ENCODE results near the gene ATXN10. TPM values are rescaled to one million over a fixed set of nuclear protein-coding genes. Genes with fewer than 3 reads are reported as not detected.
"Not testable (repeated sequence)": the region's sequence is repeated elsewhere in the genome, so short reads cannot be mapped to it uniquely, and the experiment has no call there.

ATXN10 gene
- polyA plus RNA-seq, 2 donors: 23.1 to 82.7 TPM

- WGBS, 2 donors: 84 to 90% methylated on average over 6 of the region's 6 CpGs
- H3K9me3 ChIP-seq (ENCODE audit: control insufficient read depth in 2 of 2, insufficient read depth in 1 of 2, low read depth in 1 of 2, low read length in 1 of 2): no peaks in the 10 kb centered on the region
- H3K27me3 ChIP-seq (ENCODE audit: control insufficient read depth in 1 of 2, insufficient read depth in 2 of 2, low read length in 2 of 2): no peaks in the 10 kb centered on the region
- H3K36me3 ChIP-seq (ENCODE audit: control insufficient read depth in 2 of 2, insufficient read depth in 2 of 2, low read length in 1 of 2): peaks cover 0 to 3% of the 10 kb centered on the region in 2 donors
- peaks cover 5 to 7% of the 10 kb centered on the region in 2 donors for H3K4me1 ChIP-seq (ENCODE audit: control insufficient read depth in 2 of 2, insufficient read depth in 2 of 2, low read length in 1 of 2)
- H3K4me3 ChIP-seq (ENCODE audit: low read depth in 1 of 2, low read length in 2 of 2): no peak overlapping the region
- H3K27ac ChIP-seq (ENCODE audit: low read depth in 2 of 2, low read length in 1 of 2): no peak overlapping the region
Observed at GRCh38 chr22:45783690-45784089, 112.1 kb downstream of the ATXN10 start.

GRCh38 chr22:45784357-45785277 lies 113.0 kb downstream of the ATXN10 start:
- WGBS, 2 donors: 60 to 62% methylated on average over 12 of the region's 12 CpGs
- Histone ChIP-seq H3K36me3 (ENCODE audit: control insufficient read depth in 2 of 2, insufficient read depth in 2 of 2, low read length in 1 of 2) (peaks cover 0 to 3% of the 10 kb centered on the region in 2 donors), H3K27ac (ENCODE audit: low read depth in 2 of 2, low read length in 1 of 2) (peak overlapping the region; percentile 56 to 80), H3K4me3 (ENCODE audit: low read depth in 1 of 2, low read length in 2 of 2) (no peak overlapping the region), H3K4me1 (ENCODE audit: control insufficient read depth in 2 of 2, insufficient read depth in 2 of 2, low read length in 1 of 2) (peaks cover 5 to 7% of the 10 kb centered on the region in 2 donors), H3K9me3 (ENCODE audit: control insufficient read depth in 2 of 2, insufficient read depth in 1 of 2, low read depth in 1 of 2, low read length in 1 of 2) (no peaks in the 10 kb centered on the region), H3K27me3 (ENCODE audit: control insufficient read depth in 1 of 2, insufficient read depth in 2 of 2, low read length in 2 of 2) (no peaks in the 10 kb centered on the region)

DNA sequence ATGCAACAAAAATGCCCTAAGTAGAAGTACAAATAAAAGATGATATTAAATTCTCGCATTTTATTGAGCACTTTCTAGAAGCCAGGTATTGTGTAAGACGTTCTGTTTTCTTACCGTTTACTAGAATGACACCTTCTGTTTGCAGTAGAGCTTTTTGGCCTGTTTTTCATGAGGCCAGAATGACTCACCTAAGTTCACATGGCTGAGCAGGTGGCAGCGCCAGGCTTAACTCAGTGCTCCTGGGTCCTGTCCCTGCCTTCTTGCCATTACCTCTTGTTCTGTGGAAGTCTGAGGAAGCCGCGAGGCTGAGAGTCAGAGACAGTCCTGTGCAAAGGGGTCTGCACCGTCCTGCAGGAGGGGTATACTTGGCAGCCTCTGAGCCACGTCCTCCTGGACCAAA lies 113.8 kb downstream of the ATXN10 start:
- Histone ChIP-seq H3K36me3 (ENCODE audit: control insufficient read depth in 2 of 2, insufficient read depth in 2 of 2, low read length in 1 of 2) (peaks cover 0 to 3% of the 10 kb centered on the region in 2 donors), H3K27me3 (ENCODE audit: control insufficient read depth in 1 of 2, insufficient read depth in 2 of 2, low read length in 2 of 2) (no peaks in the 10 kb centered on the region), H3K4me1 (ENCODE audit: control insufficient read depth in 2 of 2, insufficient read depth in 2 of 2, low read length in 1 of 2) (peaks cover 5 to 7% of the 10 kb centered on the region in 2 donors), H3K4me3 (ENCODE audit: low read depth in 1 of 2, low read length in 2 of 2) (no peak overlapping the region), H3K27ac (ENCODE audit: low read depth in 2 of 2, low read length in 1 of 2) (peak overlapping the region in 1 of 2 donors; percentile 65), H3K9me3 (ENCODE audit: control insufficient read depth in 2 of 2, insufficient read depth in 1 of 2, low read depth in 1 of 2, low read length in 1 of 2) (no peaks in the 10 kb centered on the region)
- 52 to 61% methylated on average over 8 of the region's 8 CpGs for WGBS, 2 donors

DNA sequence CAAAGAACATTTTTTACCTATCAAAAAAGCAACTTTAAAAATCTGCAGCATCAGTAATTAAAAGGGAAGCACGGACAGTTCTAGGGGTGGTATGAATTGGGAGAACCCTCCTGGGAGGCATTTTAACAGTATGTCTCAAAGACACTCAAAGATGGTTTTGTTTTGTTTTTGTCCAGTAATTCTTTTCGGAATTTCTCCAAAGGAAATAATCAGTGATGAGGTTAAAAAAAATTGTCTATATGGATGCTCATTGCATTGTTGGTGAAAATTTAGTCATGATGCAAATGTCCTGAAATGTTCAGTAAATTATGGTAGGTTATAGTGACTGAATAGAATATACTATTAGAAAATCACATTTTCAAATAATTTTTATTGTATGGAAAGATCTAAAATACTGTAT lies 115.1 kb downstream of the ATXN10 start:
- no peaks in the 10 kb centered on the region for H3K9me3 ChIP-seq (ENCODE audit: control insufficient read depth in 2 of 2, insufficient read depth in 1 of 2, low read depth in 1 of 2, low read length in 1 of 2)
- no peaks in the 10 kb centered on the region for H3K27me3 ChIP-seq (ENCODE audit: control insufficient read depth in 1 of 2, insufficient read depth in 2 of 2, low read length in 2 of 2)
- 67 to 73% methylated on average over 2 of the region's 2 CpGs for WGBS, 2 donors
- H3K4me1 ChIP-seq (ENCODE audit: control insufficient read depth in 2 of 2, insufficient read depth in 2 of 2, low read length in 1 of 2): peaks cover 5% of the 10 kb centered on the region in 2 donors
- H3K4me3 ChIP-seq (ENCODE audit: low read depth in 1 of 2, low read length in 2 of 2): no peak overlapping the region
- no peak overlapping the region for H3K27ac ChIP-seq (ENCODE audit: low read depth in 2 of 2, low read length in 1 of 2)
- no peaks in the 10 kb centered on the region for H3K36me3 ChIP-seq (ENCODE audit: control insufficient read depth in 2 of 2, insufficient read depth in 2 of 2, low read length in 1 of 2)

DNA sequence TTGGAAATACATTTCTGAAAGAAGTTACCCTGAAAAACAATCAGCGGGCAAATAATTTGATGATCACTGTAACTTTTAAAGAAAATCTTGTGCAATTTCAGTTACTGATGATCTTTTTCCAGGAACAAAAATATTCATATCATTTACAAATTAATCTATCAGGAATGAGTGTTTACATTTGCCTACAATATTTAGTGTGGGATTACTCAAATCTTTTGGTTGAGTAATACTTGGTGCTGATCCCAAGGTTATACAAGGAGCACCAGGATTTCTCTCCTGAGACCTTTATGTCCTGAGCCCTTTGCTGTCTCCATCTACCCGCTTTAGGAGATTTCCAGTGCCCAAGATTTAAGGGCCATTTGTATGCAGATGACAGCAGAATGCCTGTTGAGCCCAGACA lies 116.1 kb downstream of the ATXN10 start:
- no peak overlapping the region for H3K27ac ChIP-seq (ENCODE audit: low read depth in 2 of 2, low read length in 1 of 2)
- H3K9me3 ChIP-seq (ENCODE audit: control insufficient read depth in 2 of 2, insufficient read depth in 1 of 2, low read depth in 1 of 2, low read length in 1 of 2): no peaks in the 10 kb centered on the region
- 62 to 77% methylated on average over 2 of the region's 2 CpGs for WGBS, 2 donors
- H3K27me3 ChIP-seq (ENCODE audit: control insufficient read depth in 1 of 2, insufficient read depth in 2 of 2, low read length in 2 of 2): no peaks in the 10 kb centered on the region
- H3K36me3 ChIP-seq (ENCODE audit: control insufficient read depth in 2 of 2, insufficient read depth in 2 of 2, low read length in 1 of 2): no peaks in the 10 kb centered on the region
- no peak overlapping the region for H3K4me3 ChIP-seq (ENCODE audit: low read depth in 1 of 2, low read length in 2 of 2)
- peaks cover 5% of the 10 kb centered on the region in 2 donors for H3K4me1 ChIP-seq (ENCODE audit: control insufficient read depth in 2 of 2, insufficient read depth in 2 of 2, low read length in 1 of 2)

DNA sequence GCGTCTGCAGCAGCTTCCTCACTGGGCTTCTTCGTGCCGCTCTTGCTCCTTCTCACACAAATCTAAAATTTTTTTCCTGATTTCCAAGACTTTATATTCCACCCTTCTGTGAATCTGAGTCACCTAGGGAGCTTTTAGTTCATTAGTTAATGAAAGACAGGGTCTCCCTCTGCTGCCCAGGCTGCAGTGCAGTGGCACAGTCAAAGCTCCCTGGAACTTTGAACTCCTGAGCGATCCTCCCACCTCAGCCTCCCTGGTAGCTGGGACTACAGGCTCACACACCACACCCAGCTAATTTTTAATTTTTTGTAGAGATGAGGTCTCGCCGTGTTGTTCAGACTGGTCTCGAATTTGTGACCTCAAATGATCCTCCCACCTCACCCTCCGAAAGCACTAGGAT lies 116.9 kb downstream of the ATXN10 start:
- WGBS, 2 donors: 91 to 95% methylated on average over 8 of the region's 8 CpGs
- H3K4me3 ChIP-seq (ENCODE audit: low read depth in 1 of 2, low read length in 2 of 2): no peak overlapping the region
- H3K4me1 ChIP-seq (ENCODE audit: control insufficient read depth in 2 of 2, insufficient read depth in 2 of 2, low read length in 1 of 2): peaks cover 3 to 5% of the 10 kb centered on the region in 2 donors
- no peaks in the 10 kb centered on the region for H3K9me3 ChIP-seq (ENCODE audit: control insufficient read depth in 2 of 2, insufficient read depth in 1 of 2, low read depth in 1 of 2, low read length in 1 of 2)
- no peak overlapping the region for H3K27ac ChIP-seq (ENCODE audit: low read depth in 2 of 2, low read length in 1 of 2)
- no peaks in the 10 kb centered on the region for H3K27me3 ChIP-seq (ENCODE audit: control insufficient read depth in 1 of 2, insufficient read depth in 2 of 2, low read length in 2 of 2)
- H3K36me3 ChIP-seq (ENCODE audit: control insufficient read depth in 2 of 2, insufficient read depth in 2 of 2, low read length in 1 of 2): peaks cover 0 to 2% of the 10 kb centered on the region in 2 donors

GRCh38 chr22:45790401-45790800 lies 118.8 kb downstream of the ATXN10 start:
- Histone ChIP-seq H3K9me3 (ENCODE audit: control insufficient read depth in 2 of 2, insufficient read depth in 1 of 2, low read depth in 1 of 2, low read length in 1 of 2) (no peaks in the 10 kb centered on the region), H3K4me3 (ENCODE audit: low read depth in 1 of 2, low read length in 2 of 2) (no peak overlapping the region), H3K36me3 (ENCODE audit: control insufficient read depth in 2 of 2, insufficient read depth in 2 of 2, low read length in 1 of 2) (peaks cover 0 to 7% of the 10 kb centered on the region in 2 donors), H3K27ac (ENCODE audit: low read depth in 2 of 2, low read length in 1 of 2) (no peak overlapping the region), H3K27me3 (ENCODE audit: control insufficient read depth in 1 of 2, insufficient read depth in 2 of 2, low read length in 2 of 2) (no peaks in the 10 kb centered on the region), H3K4me1 (ENCODE audit: control insufficient read depth in 2 of 2, insufficient read depth in 2 of 2, low read length in 1 of 2) (peaks cover 2 to 3% of the 10 kb centered on the region in 2 donors)
- WGBS, 2 donors: 89 to 99% methylated on average over 1 of the region's 1 CpG

GRCh38 chr22:45793161-45793560 lies 121.5 kb downstream of the ATXN10 start:
- H3K4me3 ChIP-seq (ENCODE audit: low read depth in 1 of 2, low read length in 2 of 2): no peak overlapping the region
- no peak overlapping the region for H3K27ac ChIP-seq (ENCODE audit: low read depth in 2 of 2, low read length in 1 of 2)
- no peaks in the 10 kb centered on the region for H3K27me3 ChIP-seq (ENCODE audit: control insufficient read depth in 1 of 2, insufficient read depth in 2 of 2, low read length in 2 of 2)
- WGBS, 2 donors: 94 to 96% methylated on average over 3 of the region's 3 CpGs
- H3K36me3 ChIP-seq (ENCODE audit: control insufficient read depth in 2 of 2, insufficient read depth in 2 of 2, low read length in 1 of 2): peaks cover 0 to 7% of the 10 kb centered on the region in 2 donors
- peaks cover 0 to 6% of the 10 kb centered on the region in 2 donors for H3K9me3 ChIP-seq (ENCODE audit: control insufficient read depth in 2 of 2, insufficient read depth in 1 of 2, low read depth in 1 of 2, low read length in 1 of 2)
- H3K4me1 ChIP-seq (ENCODE audit: control insufficient read depth in 2 of 2, insufficient read depth in 2 of 2, low read length in 1 of 2): no peaks in the 10 kb centered on the region

DNA sequence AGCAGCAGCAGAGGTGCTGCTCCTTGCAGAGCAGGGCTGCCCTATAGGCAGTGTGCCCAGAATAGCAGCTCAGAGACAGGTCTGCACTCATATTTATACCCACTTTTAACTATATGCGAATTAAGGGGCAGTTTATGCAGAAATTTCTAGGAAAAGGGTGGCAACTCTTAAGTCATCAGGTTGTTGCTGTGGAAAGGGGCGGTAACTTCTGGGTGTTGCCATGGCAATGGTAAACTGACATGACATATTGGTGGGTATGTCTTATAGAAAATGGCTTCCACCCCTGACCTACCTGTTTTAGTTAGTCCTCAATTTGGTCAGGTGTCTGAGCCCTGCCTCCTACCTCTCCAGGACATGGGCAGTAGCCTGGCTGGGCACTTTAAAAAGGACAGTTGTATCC lies 122.3 kb downstream of the ATXN10 start:
- Histone ChIP-seq H3K27me3 (ENCODE audit: control insufficient read depth in 1 of 2, insufficient read depth in 2 of 2, low read length in 2 of 2) (no peaks in the 10 kb centered on the region), H3K4me3 (ENCODE audit: low read depth in 1 of 2, low read length in 2 of 2) (no peak overlapping the region), H3K4me1 (ENCODE audit: control insufficient read depth in 2 of 2, insufficient read depth in 2 of 2, low read length in 1 of 2) (no peaks in the 10 kb centered on the region), H3K9me3 (ENCODE audit: control insufficient read depth in 2 of 2, insufficient read depth in 1 of 2, low read depth in 1 of 2, low read length in 1 of 2) (peaks cover 0 to 6% of the 10 kb centered on the region in 2 donors), H3K36me3 (ENCODE audit: control insufficient read depth in 2 of 2, insufficient read depth in 2 of 2, low read length in 1 of 2) (peaks cover 0 to 7% of the 10 kb centered on the region in 2 donors), H3K27ac (ENCODE audit: low read depth in 2 of 2, low read length in 1 of 2) (no peak overlapping the region)
- WGBS, 2 donors: 98 to 99% methylated on average over 2 of the region's 2 CpGs

DNA sequence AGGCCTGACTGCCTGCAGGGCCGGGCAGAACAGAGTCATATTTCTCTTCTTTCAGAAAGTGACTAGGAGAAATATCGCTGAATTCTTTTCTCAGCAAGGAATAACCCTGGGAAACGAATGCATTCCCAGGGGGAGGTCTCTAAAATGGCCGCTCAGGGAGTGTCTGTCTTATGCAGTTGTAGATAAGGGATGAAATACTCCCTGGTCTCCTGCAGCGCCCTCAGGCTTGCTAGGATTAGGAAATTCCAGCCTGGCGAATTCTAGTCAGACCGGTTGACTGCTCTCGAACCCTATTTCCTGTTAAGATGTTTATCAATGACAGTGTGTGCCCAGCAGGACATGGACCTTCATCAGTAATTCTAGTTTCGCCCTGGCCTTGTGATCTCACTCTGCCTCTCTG lies 124.4 kb downstream of the ATXN10 start:
- H3K27me3 ChIP-seq (ENCODE audit: control insufficient read depth in 1 of 2, insufficient read depth in 2 of 2, low read length in 2 of 2); H3K4me1 ChIP-seq (ENCODE audit: control insufficient read depth in 2 of 2, insufficient read depth in 2 of 2, low read length in 1 of 2); H3K36me3 ChIP-seq (ENCODE audit: control insufficient read depth in 2 of 2, insufficient read depth in 2 of 2, low read length in 1 of 2); H3K9me3 ChIP-seq (ENCODE audit: control insufficient read depth in 2 of 2, insufficient read depth in 1 of 2, low read depth in 1 of 2, low read length in 1 of 2); H3K27ac ChIP-seq (ENCODE audit: low read depth in 2 of 2, low read length in 1 of 2); H3K4me3 ChIP-seq (ENCODE audit: low read depth in 1 of 2, low read length in 2 of 2): not testable (repeated sequence)
- WGBS, 2 donors: 96% methylated on average over 9 of the region's 9 CpGs

Measured in esophagus (tissue), 2 donors.